HG03460 (cell line): ENCODE data around the gene HTR3C.
"Not testable (repeated sequence)": the region's sequence is repeated elsewhere in the genome, so short reads cannot be mapped to it uniquely, and the experiment has no call there.

Experiments used
- ATAC-seq: cut with Tn5 transposase; IDR thresholded peaks from one replicate; pipeline ENCODE4 v1.9.1; 2021; ENCODE audit not compliant: unreplicated experiment

Gene HTR3C

GRCh38 chr3:184030536-184030935 lies 22.3 kb upstream of the HTR3C start:
- ATAC-seq, result no peak

- no peak for ATAC-seq
Measured at GRCh38 chr3:184031187-184031792, 21.6 kb upstream of the HTR3C start, which contains the start of gene HTR3D. Gene HTR3D, plus strand, starts transcription at chr3:184031742. Its CDS starts 0 bp downstream, at chr3:184031742.

GRCh38 chr3:184037816-184038215 lies 15.0 kb upstream of the HTR3C start:
- ATAC-seq, result no peak

- not testable (repeated sequence) for ATAC-seq
Measured at GRCh38 chr3:184038307-184038706, 14.5 kb upstream of the HTR3C start.

GRCh38 chr3:184039414-184039813 lies 13.4 kb upstream of the HTR3C start:
- ATAC-seq, result no peak

- ATAC-seq, result no peak
Measured at GRCh38 chr3:184040010-184040409, 12.8 kb upstream of the HTR3C start.

GRCh38 chr3:184042617-184043016 lies 10.2 kb upstream of the HTR3C start:
- no peak for ATAC-seq

- no peak for ATAC-seq
Measured at GRCh38 chr3:184045995-184046394, 6.9 kb upstream of the HTR3C start.

- no peak for ATAC-seq
Measured at GRCh38 chr3:184050217-184050847, 2.5 kb upstream of the HTR3C start.

GRCh38 chr3:184058029-184058428 lies 5.2 kb downstream of the HTR3C start:
- no peak for ATAC-seq

GRCh38 chr3:184059424-184059823 lies 6.6 kb downstream of the HTR3C start:
- no peak for ATAC-seq

- ATAC-seq, result no peak
Measured at GRCh38 chr3:184062637-184063036, 9.8 kb downstream of the HTR3C start.

- ATAC-seq, result no peak
Measured at GRCh38 chr3:184066211-184066610, 13.4 kb downstream of the HTR3C start.

- ATAC-seq, result no peak
Measured at GRCh38 chr3:184067573-184068055, 14.8 kb downstream of the HTR3C start.

- ATAC-seq, result no peak
Measured at GRCh38 chr3:184068344-184068743, 15.5 kb downstream of the HTR3C start.

GRCh38 chr3:184071142-184071541 lies 18.3 kb downstream of the HTR3C start:
- not testable (repeated sequence) for ATAC-seq

- no peak for ATAC-seq
Measured at GRCh38 chr3:184073621-184074020, 20.8 kb downstream of the HTR3C start.

- no peak for ATAC-seq
Measured at GRCh38 chr3:184075901-184076300, 23.1 kb downstream of the HTR3C start.

- ATAC-seq, result no peak
Measured at GRCh38 chr3:184077881-184078280, 25.0 kb downstream of the HTR3C start.

- no peak for ATAC-seq
Measured at GRCh38 chr3:184078851-184079250, 26.0 kb downstream of the HTR3C start.

GRCh38 chr3:184081116-184081830 lies 28.4 kb downstream of the HTR3C start:
- no peak for ATAC-seq

GRCh38 chr3:184082034-184082433 lies 29.2 kb downstream of the HTR3C start:
- ATAC-seq, result no peak
